GM19395 (cell line): ENCODE data around the gene ZNF468.
"Not testable (repeated sequence)": the region's sequence is repeated elsewhere in the genome, so short reads cannot be mapped to it uniquely, and the experiment has no call there.

Experiments used
- ATAC-seq: cut with Tn5 transposase; IDR thresholded peaks from one replicate; pipeline ENCODE4 v1.9.1; 2021; ENCODE audit warnings: mild to moderate bottlenecking, moderate library complexity; ENCODE audit not compliant: unreplicated experiment

The ZNF468 gene

DNA sequence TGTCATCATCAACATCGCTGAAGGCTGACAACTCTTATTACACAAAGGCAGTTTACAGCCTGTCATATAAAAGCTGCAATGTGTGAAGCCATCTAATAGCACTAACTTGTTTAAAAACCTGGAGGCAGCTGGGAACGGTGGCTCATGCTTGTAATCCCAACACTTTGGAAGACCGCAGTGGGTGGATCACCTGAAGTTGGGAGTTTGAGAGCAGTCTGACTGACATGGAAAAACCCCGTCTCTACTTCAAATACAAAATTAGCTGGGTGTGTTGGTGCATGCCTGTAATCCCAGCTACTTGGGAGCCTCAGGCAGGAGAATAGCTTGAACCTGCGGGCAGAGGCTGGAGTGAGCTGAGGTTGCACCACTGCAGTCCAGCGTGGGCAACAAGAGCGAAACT lies 27.6 kb downstream of the ZNF468 start:
- ATAC-seq = not testable (repeated sequence)

- no peak for ATAC-seq
Observed at GRCh38 chr19:52825765-52826164, 31.7 kb downstream of the ZNF468 start.

GRCh38 chr19:52823676-52824075 lies 33.7 kb downstream of the ZNF468 start:
- ATAC-seq = no peak

DNA sequence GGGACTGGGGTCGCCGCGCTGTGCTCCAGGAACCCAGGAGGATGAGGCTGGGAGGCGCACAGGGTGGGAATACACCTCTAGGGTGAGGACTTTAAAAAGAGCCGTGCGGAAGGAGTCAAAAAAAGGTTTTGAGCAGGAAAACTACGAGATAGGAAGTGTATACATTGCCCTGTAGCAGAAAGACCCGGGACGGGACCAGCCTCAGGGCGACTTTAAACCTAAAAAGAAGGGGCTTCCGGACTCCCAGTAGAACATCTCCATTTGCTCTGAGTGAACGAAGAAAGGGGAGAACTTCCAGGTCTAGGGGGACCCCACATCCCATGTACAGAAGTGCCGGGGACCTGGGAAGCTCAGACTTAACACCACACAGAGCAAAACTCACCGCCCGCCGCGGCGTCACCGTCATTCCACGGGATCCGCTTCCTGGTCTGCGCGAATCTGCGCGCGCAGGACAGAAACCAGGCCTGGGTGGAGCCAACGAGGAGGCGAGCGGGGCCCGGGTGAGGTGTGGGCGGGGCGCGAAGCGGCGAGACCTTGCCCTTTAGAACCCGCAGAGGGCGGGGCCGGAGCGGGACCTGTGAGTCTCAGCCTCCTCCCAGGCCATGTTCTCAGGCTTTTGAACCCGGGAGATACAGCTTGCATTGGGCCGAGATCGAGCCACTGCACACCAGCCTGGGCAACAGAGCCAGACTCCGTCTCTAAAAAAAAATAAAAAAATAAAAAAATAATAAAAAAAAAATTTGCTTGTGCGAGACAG lies 36.0 kb downstream of the ZNF468 start, which contains the start of gene ZNF28:
Gene ZNF28, minus strand, starts transcription at position 430 of the 757 bp plus-strand sequence. CDS start 3,675 bp downstream, outside the sequence.
- ATAC-seq = peak; percentile 98

- ATAC-seq = not testable (repeated sequence)
Observed at GRCh38 chr19:52820472-52821203, 36.8 kb downstream of the ZNF468 start.

DNA sequence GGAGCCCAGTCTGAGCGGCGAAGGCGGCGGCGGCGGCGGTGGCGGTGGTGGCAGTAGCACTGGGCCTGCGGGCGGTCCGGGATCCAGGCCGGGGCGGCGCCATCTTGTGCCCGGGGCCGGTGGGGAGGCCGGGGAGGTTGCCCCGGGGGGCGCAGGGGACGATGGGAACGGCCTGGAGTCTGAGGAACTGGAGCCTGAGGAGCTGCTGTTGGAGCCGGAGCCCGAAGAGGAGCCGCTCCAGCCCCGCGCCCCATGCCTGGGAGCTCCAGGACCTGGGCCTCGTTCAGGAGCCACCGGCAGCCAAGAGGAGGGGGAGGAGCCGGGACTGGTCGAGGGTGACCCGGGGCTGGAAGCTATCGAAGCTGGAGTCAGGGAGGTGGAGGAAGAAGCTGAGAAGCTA lies 47.6 kb downstream of the ZNF468 start:
- ATAC-seq = no peak

- not testable (repeated sequence) for ATAC-seq
Observed at GRCh38 chr19:52799950-52800640, 57.3 kb downstream of the ZNF468 start.

GRCh38 chr19:52789440-52789839 lies 68.0 kb downstream of the ZNF468 start:
- ATAC-seq = no peak
